Measurements from ENCODE around the gene LTBP1.

- TF ChIP-seq CTCF (conservative IDR thresholded peaks at IDR 0.05; ENCODE audit: low read length) (no peak), EZH2phosphoT487 (IDR thresholded peaks at IDR 0.05; ENCODE audit: borderline replicate concordance, low read depth, low read length) (no peak)
These were observed 318.0 kb downstream of the LTBP1 start for GRCh38 chr2:33264766-33265165.
